Measurements from ENCODE around the gene CHPF2.

GRCh38 chr7:151257990-151258389 lies 25.7 kb downstream of the CHPF2 start:
- TF ChIP-seq EP300 (IDR thresholded peaks at IDR 0.05) (no peak), CTCF (IDR thresholded peaks at IDR 0.05) (no peak), POLR2A (IDR thresholded peaks at IDR 0.05) (no peak), POLR2AphosphoS5 (IDR thresholded peaks at IDR 0.05) (no peak)
